ENCODE results near the gene EGFL7.

Gene EGFL7

DNA sequence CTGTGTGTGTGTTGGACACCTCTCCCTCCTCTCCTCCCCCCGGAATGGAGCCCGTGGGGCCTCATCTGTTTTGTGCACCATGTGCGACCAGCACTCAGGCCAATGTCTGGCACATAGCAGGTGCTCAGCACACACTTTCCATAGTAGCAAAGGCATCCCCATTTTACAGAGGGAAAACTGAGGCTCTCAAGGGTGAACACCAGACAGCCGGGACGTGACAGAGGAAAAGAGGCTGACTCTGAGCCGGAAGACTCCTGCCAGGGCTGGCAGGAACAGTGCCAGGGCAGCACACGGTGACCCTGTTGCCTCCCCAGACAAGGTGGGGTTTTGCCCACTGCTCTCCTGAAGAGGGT lies 26.4 kb downstream of the EGFL7 start:
- no peak for DNase-seq (ENCODE audit: extremely low spot score)
- CTCF ChIA-PET, result interaction anchor here (1.5 to 1.9 kb wide), 2 partner anchors 18 to 77 kb away, joined by 4 to 5 read pairs; no protein-coding TSS in a partner anchor
- POLR2A ChIA-PET, result no interaction called here
- TF ChIP-seq CTCF (IDR thresholded peaks at IDR 0.05; ENCODE audit: control extremely low read depth, extremely low read depth, low read depth, missing control alignments), result no peak

- POLR2A ChIA-PET, result interaction anchor here (0.6 kb wide), 1 partner anchor 25 kb away, joined by 3 read pairs; no protein-coding TSS in a partner anchor
- CTCF ChIA-PET, result interaction anchor here (1.6 kb wide), 1 partner anchor 19 kb away, joined by 7 read pairs; no protein-coding TSS in a partner anchor
- TF ChIP-seq CTCF (IDR thresholded peaks at IDR 0.05; ENCODE audit: control extremely low read depth, extremely low read depth, low read depth, missing control alignments), result no peak
- DNase-seq (ENCODE audit: extremely low spot score), result no peak
Observed at GRCh38 chr9:136690104-136690805, 27.5 kb downstream of the EGFL7 start.

GRCh38 chr9:136690806-136691261 lies 28.1 kb downstream of the EGFL7 start:
- POLR2A ChIA-PET, result no interaction called here
- no peak for DNase-seq (ENCODE audit: extremely low spot score)
- TF ChIP-seq CTCF (IDR thresholded peaks at IDR 0.05; ENCODE audit: control extremely low read depth, extremely low read depth, low read depth, missing control alignments), result no peak
- CTCF ChIA-PET, result interaction anchor here (1.6 kb wide), 1 partner anchor 19 kb away, joined by 7 read pairs; no protein-coding TSS in a partner anchor

DNA sequence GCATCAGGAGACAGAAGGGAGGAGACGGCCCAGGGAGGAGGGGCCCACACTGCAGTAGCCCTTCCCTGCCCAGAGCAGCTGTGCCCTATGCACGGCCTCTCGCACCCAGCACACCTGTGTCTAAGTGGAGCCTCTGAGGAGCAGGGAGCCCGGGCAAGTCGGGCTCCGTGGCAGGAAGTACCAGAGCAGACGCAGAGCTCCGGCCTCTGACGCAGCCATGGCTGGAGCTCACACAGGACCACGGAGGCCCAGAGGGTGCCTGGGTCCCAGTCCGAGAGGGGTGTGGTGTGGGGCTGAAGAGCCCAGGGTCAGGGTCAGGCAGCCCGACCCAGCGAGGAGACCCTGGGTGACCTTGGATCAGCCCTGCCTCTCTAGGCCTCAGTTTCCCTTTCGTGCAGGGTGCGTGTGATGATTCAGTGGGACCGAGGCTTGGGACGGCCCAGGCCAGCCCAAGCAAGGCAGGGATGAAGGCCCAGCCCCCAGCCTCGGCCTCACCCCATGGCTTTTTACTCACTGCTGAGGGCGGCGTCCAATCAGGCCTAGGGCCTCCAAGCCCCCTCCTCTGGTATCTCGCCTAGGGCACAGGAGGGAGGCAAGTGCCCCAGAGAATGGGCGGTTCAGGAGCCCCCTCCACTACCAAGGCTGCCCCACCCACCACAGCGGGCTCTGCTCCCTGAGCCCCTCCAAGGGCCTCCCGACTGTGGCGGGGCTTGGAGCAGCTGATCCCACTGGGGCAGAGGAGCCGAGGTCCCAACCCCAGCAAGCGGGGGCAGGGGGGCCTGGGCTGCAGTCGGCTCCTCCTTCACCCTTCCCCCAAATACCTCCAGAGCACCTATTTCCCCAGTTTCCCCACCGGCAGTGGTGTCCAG lies 28.8 kb downstream of the EGFL7 start:
- no peak for DNase-seq (ENCODE audit: extremely low spot score)
- ChIA-PET CTCF (no interaction called here), POLR2A (no interaction called here)
- no peak for TF ChIP-seq CTCF (IDR thresholded peaks at IDR 0.05; ENCODE audit: control extremely low read depth, extremely low read depth, low read depth, missing control alignments)

DNA sequence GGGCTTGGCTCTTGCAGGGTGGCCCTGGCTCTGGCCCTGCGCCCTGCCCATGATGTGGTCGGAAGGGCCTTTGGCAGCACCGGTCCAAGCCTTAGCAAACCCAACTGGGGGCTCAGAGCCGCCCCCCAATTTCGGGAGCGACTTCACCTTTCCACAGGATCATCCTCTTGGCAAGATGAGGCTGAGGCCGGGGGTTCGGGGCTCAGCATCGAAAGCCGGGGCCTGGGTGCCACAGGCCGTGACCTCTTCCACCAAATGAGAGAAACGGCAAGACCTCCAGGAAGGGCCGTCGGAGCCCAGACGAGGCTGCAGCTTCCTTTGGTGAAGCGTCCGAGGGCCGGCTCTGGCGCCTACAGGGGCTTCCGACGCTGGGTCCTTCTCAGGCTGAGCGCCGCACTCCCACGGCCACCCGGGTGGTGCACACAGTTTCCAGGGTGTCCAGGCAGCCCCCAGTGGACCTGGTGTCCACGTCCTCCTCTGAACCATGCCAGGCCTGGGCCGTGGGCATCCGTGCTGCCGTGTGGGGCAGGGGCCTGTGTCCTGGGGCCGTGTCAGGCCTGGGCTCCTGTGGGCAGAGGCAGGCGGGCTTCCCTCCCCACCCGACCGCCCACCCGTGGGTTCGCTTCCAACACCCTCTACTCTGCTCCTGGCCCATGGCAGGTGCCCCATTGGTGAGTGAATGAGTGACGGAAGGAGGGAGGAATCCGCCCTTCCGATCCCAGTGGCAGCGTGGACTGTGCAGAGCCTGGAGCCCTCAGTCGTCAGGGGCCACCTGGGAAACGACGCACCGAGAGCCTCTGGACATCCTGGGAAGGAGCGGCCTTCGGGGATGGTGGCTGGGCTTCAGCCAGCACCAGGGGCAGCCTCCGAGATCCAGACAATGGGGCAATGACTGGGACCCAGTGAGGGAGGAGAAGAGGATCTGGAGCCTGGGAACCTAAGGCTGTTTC lies 29.7 kb downstream of the EGFL7 start:
- ChIA-PET CTCF (no interaction called here), POLR2A (no interaction called here)
- no peak for TF ChIP-seq CTCF (IDR thresholded peaks at IDR 0.05; ENCODE audit: control extremely low read depth, extremely low read depth, low read depth, missing control alignments)
- no peak for DNase-seq (ENCODE audit: extremely low spot score)

DNA sequence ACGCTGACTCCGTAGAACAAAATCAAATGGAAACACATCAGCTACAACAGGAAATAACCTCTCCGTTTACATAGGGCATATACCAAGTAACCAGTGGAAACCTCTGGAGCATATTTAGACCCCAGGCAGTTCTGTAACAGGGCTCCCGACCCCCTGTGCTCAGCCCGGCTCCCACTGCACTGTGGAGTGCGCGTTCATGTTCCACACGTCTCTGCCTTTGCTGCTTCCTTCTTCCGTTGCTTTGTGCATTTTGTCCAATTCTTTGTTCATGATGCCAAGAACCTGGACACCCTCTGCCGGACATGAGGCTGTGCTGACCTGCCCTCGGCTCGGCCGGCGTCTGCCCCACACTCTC lies 30.4 kb downstream of the EGFL7 start:
- no peak for DNase-seq (ENCODE audit: extremely low spot score)
- ChIA-PET CTCF (no interaction called here), POLR2A (no interaction called here)
- TF ChIP-seq CTCF (IDR thresholded peaks at IDR 0.05; ENCODE audit: control extremely low read depth, extremely low read depth, low read depth, missing control alignments), result no peak

All from GM10248 (cell line).